ENCODE data around the gene RNF130.
"Not testable (repeated sequence)": the region's sequence is repeated elsewhere in the genome, so short reads cannot be mapped to it uniquely, and the experiment has no call there.

RNF130 gene

DNA sequence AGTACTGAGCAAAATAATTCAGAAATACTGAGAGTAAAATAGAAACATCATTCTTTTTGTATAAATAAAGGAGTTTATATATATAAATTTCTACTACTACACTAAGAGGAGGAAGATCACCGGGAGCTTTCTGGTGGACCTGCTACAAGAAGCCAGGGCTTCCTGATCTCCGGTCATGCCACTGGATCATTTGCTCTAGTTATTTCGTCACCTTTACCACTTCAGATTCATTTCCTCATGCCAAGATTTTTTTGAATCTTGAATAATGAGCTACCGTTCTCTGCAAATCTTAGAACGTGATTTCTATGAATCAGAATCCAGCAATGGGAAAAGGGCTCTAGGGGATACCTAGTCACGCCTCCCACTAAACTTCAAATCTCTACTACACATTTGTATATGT lies 111.9 kb downstream of the RNF130 start:
- TF ChIP-seq ZFP30 (CRISPR knock-in tag; IDR thresholded peaks at IDR 0.05) (no peak), ZNF565 (CRISPR knock-in tag; conservative IDR thresholded peaks at IDR 0.05; ENCODE audit: low read depth) (no peak), ESRRG (CRISPR knock-in tag; IDR thresholded peaks at IDR 0.05) (no peak), CSDC2 (CRISPR knock-in tag; IDR thresholded peaks at IDR 0.05) (no peak), BACH2 (CRISPR knock-in tag; IDR thresholded peaks at IDR 0.05; ENCODE audit: borderline replicate concordance) (no peak), ZNF8 (CRISPR knock-in tag; IDR thresholded peaks at IDR 0.05) (no peak), ARNTL (CRISPR knock-in tag; IDR thresholded peaks at IDR 0.05; ENCODE audit: borderline replicate concordance, low read depth) (no peak), GLIS3 (CRISPR knock-in tag; IDR thresholded peaks at IDR 0.05) (no peak), TOX (CRISPR knock-in tag; IDR thresholded peaks at IDR 0.05; ENCODE audit: borderline replicate concordance) (no peak), OSR1 (CRISPR knock-in tag; IDR thresholded peaks at IDR 0.05) (no peak), SNAI2 (CRISPR knock-in tag; IDR thresholded peaks at IDR 0.05) (no peak), ZFP3 (CRISPR knock-in tag; IDR thresholded peaks at IDR 0.05) (no peak), ZC3H10 (CRISPR knock-in tag; IDR thresholded peaks at IDR 0.05) (no peak)
- TF ChIP-seq, protein P1, sequence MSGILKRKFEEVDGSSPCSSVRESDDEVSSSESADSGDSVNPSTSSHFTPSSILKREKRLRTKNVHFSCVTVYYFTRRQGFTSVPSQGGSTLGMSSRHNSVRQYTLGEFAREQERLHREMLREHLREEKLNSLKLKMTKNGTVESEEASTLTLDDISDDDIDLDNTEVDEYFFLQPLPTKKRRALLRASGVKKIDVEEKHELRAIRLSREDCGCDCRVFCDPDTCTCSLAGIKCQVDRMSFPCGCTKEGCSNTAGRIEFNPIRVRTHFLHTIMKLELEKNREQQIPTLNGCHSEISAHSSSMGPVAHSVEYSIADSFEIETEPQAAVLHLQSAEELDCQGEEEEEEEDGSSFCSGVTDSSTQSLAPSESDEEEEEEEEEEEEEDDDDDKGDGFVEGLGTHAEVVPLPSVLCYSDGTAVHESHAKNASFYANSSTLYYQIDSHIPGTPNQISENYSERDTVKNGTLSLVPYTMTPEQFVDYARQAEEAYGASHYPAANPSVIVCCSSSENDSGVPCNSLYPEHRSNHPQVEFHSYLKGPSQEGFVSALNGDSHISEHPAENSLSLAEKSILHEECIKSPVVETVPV (CRISPR knock-in tag; IDR thresholded peaks at IDR 0.05), result no peak
- TF ChIP-seq, protein P2, sequence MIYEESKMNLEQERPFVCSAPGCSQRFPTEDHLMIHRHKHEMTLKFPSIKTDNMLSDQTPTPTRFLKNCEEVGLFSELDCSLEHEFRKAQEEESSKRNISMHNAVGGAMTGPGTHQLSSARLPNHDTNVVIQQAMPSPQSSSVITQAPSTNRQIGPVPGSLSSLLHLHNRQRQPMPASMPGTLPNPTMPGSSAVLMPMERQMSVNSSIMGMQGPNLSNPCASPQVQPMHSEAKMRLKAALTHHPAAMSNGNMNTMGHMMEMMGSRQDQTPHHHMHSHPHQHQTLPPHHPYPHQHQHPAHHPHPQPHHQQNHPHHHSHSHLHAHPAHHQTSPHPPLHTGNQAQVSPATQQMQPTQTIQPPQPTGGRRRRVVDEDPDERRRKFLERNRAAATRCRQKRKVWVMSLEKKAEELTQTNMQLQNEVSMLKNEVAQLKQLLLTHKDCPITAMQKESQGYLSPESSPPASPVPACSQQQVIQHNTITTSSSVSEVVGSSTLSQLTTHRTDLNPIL (CRISPR knock-in tag; IDR thresholded peaks at IDR 0.05; ENCODE audit: low read depth), result no peak
- TF ChIP-seq, protein P3, sequence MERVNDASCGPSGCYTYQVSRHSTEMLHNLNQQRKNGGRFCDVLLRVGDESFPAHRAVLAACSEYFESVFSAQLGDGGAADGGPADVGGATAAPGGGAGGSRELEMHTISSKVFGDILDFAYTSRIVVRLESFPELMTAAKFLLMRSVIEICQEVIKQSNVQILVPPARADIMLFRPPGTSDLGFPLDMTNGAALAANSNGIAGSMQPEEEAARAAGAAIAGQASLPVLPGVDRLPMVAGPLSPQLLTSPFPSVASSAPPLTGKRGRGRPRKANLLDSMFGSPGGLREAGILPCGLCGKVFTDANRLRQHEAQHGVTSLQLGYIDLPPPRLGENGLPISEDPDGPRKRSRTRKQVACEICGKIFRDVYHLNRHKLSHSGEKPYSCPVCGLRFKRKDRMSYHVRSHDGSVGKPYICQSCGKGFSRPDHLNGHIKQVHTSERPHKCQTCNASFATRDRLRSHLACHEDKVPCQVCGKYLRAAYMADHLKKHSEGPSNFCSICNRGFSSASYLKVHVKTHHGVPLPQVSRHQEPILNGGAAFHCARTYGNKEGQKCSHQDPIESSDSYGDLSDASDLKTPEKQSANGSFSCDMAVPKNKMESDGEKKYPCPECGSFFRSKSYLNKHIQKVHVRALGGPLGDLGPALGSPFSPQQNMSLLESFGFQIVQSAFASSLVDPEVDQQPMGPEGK (CRISPR knock-in tag; IDR thresholded peaks at IDR 0.05; ENCODE audit: borderline replicate concordance), result no peak
- no peak for ATAC-seq

DNA sequence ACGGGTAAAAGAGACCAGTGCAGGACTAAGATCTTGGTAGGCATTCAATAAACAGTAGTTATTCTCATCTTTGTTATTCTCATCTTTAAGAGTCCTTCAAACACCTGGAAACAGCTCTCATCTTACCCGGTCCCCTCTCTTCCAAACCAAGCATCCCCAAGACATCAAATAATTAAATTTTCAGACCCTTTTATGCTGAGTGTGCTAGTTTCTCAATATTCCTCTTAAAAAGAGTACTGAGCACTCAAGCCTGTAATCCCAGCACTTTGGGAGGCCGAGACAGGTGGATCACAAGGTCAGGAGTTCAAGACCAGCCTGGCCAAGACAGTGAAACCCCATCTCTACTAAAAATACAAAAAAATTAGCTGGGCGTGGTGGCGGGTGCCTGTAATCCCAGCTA lies 112.4 kb downstream of the RNF130 start:
- not testable (repeated sequence) for ATAC-seq

DNA sequence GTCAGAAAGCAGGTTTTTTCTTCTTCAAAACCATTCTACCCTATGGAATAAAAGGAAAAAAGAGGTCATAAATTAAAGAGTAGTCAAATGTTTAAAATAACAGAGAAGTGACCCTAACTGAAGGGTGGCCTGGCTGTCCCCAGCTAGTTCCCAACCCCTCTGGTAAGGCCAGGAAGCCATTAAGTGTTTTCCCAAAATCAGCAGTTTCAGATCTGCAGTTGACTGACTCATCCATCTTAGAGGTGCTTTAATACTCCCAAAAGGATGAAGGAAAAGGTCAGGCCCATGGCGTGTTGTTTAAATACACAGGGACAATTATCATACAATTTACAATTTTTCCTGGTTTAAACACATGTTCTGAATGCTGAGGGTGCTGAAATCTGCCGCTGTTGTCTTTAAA lies 115.9 kb downstream of the RNF130 start:
- TF ChIP-seq, protein P4, sequence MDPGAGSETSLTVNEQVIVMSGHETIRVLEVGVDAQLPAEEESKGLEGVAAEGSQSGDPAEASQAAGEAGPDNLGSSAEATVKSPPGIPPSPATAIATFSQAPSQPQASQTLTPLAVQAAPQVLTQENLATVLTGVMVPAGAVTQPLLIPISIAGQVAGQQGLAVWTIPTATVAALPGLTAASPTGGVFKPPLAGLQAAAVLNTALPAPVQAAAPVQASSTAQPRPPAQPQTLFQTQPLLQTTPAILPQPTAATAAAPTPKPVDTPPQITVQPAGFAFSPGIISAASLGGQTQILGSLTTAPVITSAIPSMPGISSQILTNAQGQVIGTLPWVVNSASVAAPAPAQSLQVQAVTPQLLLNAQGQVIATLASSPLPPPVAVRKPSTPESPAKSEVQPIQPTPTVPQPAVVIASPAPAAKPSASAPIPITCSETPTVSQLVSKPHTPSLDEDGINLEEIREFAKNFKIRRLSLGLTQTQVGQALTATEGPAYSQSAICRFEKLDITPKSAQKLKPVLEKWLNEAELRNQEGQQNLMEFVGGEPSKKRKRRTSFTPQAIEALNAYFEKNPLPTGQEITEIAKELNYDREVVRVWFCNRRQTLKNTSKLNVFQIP (CRISPR knock-in tag; IDR thresholded peaks at IDR 0.05; ENCODE audit: borderline replicate concordance, low read depth), result no peak
- TF ChIP-seq OSR1 (CRISPR knock-in tag; IDR thresholded peaks at IDR 0.05) (no peak), ZFP3 (CRISPR knock-in tag; IDR thresholded peaks at IDR 0.05) (no peak), TCF4 (CRISPR knock-in tag; IDR thresholded peaks at IDR 0.05; ENCODE audit: borderline replicate concordance) (no peak), SNAI2 (CRISPR knock-in tag; IDR thresholded peaks at IDR 0.05) (no peak), ZFP30 (CRISPR knock-in tag; IDR thresholded peaks at IDR 0.05) (no peak), ARNTL (CRISPR knock-in tag; IDR thresholded peaks at IDR 0.05; ENCODE audit: borderline replicate concordance, low read depth) (no peak), ISL1 (CRISPR knock-in tag; IDR thresholded peaks at IDR 0.05) (no peak), PPARA (CRISPR knock-in tag; IDR thresholded peaks at IDR 0.05; ENCODE audit: borderline replicate concordance) (no peak), RARB (CRISPR knock-in tag; IDR thresholded peaks at IDR 0.05) (no peak)
- TF ChIP-seq, protein P1 (CRISPR knock-in tag; IDR thresholded peaks at IDR 0.05), result no peak
- TF ChIP-seq, protein P5, sequence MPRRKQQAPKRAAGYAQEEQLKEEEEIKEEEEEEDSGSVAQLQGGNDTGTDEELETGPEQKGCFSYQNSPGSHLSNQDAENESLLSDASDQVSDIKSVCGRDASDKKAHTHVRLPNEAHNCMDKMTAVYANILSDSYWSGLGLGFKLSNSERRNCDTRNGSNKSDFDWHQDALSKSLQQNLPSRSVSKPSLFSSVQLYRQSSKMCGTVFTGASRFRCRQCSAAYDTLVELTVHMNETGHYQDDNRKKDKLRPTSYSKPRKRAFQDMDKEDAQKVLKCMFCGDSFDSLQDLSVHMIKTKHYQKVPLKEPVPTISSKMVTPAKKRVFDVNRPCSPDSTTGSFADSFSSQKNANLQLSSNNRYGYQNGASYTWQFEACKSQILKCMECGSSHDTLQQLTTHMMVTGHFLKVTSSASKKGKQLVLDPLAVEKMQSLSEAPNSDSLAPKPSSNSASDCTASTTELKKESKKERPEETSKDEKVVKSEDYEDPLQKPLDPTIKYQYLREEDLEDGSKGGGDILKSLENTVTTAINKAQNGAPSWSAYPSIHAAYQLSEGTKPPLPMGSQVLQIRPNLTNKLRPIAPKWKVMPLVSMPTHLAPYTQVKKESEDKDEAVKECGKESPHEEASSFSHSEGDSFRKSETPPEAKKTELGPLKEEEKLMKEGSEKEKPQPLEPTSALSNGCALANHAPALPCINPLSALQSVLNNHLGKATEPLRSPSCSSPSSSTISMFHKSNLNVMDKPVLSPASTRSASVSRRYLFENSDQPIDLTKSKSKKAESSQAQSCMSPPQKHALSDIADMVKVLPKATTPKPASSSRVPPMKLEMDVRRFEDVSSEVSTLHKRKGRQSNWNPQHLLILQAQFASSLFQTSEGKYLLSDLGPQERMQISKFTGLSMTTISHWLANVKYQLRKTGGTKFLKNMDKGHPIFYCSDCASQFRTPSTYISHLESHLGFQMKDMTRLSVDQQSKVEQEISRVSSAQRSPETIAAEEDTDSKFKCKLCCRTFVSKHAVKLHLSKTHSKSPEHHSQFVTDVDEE (CRISPR knock-in tag; IDR thresholded peaks at IDR 0.05), result no peak
- no peak for ATAC-seq

Data from SK-N-SH treated with all-trans-retinoic acid at 6 μM for 48 hours (cell line).